ENCODE results near the gene KCMF1. TPM values are rescaled to one million over a fixed set of nuclear protein-coding genes. Genes with fewer than 3 reads are reported as not detected.

The KCMF1 gene
- total RNA-seq, 3 donors from 2014 or later (not counting 1 experiment from before 2014, with no cell fraction given): 70.8 to 81.4 (median 77.1) TPM

GRCh38 chr2:84953535-84953934 lies 17.4 kb upstream of the KCMF1 start:
- Histone ChIP-seq H3K4me3 (ENCODE audit: low read length) (no peak overlapping the region), H3K9me3 (ENCODE audit: control insufficient read depth, insufficient read depth, low read length) (no peaks in the 10 kb centered on the region), H3K27me3 (ENCODE audit: control insufficient read depth, insufficient read depth, low read length) (no peaks in the 10 kb centered on the region), H3K27ac (ENCODE audit: low read length) (no peak overlapping the region), H3K4me1 (ENCODE audit: control insufficient read depth, insufficient read depth, low read length) (no peaks in the 10 kb centered on the region), H3K36me3 (ENCODE audit: control insufficient read depth, insufficient read depth, low read length) (no peaks in the 10 kb centered on the region)
- Mint-ChIP-seq H3K27me3 (ENCODE audit: low read depth in 2 of 2) (no peaks in the 10 kb centered on the region), H3K36me3 (no peaks in the 10 kb centered on the region), H3K4me3 (no peak overlapping the region), H3K27ac (no peak overlapping the region), H3K4me1 (peaks cover 0 to 8% of the 10 kb centered on the region in 2 donors), H3K9me3 (no peaks in the 10 kb centered on the region)
- ATAC-seq: no peak
- no peak for DNase-seq
- intact Hi-C loops (cut with micrococcal nuclease): no loop called here
- TF ChIP-seq, protein P1, sequence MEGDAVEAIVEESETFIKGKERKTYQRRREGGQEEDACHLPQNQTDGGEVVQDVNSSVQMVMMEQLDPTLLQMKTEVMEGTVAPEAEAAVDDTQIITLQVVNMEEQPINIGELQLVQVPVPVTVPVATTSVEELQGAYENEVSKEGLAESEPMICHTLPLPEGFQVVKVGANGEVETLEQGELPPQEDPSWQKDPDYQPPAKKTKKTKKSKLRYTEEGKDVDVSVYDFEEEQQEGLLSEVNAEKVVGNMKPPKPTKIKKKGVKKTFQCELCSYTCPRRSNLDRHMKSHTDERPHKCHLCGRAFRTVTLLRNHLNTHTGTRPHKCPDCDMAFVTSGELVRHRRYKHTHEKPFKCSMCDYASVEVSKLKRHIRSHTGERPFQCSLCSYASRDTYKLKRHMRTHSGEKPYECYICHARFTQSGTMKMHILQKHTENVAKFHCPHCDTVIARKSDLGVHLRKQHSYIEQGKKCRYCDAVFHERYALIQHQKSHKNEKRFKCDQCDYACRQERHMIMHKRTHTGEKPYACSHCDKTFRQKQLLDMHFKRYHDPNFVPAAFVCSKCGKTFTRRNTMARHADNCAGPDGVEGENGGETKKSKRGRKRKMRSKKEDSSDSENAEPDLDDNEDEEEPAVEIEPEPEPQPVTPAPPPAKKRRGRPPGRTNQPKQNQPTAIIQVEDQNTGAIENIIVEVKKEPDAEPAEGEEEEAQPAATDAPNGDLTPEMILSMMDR (IDR thresholded peaks at IDR 0.05): no peak
- 95% methylated on average over 3 of the region's 3 CpGs for WGBS (ENCODE audit: insufficient coverage)

GRCh38 chr2:84954329-84954728 lies 16.6 kb upstream of the KCMF1 start:
- no peaks in the 10 kb centered on the region for H3K9me3 Mint-ChIP-seq
- TF ChIP-seq, protein P1 (IDR thresholded peaks at IDR 0.05): no peak
- ATAC-seq: no peak
- no peaks in the 10 kb centered on the region for H3K36me3 Mint-ChIP-seq
- H3K4me3 ChIP-seq (ENCODE audit: low read length): no peak overlapping the region
- DNase-seq: no peak
- H3K27ac ChIP-seq (ENCODE audit: low read length): no peak overlapping the region
- peaks cover 2 to 11% of the 10 kb centered on the region in 2 donors for H3K4me1 Mint-ChIP-seq
- H3K4me3 Mint-ChIP-seq: no peak overlapping the region
- H3K27ac Mint-ChIP-seq: no peak overlapping the region
- no peaks in the 10 kb centered on the region for H3K4me1 ChIP-seq (ENCODE audit: control insufficient read depth, insufficient read depth, low read length)
- intact Hi-C loops (cut with micrococcal nuclease): no loop called here
- no peaks in the 10 kb centered on the region for H3K9me3 ChIP-seq (ENCODE audit: control insufficient read depth, insufficient read depth, low read length)
- no peaks in the 10 kb centered on the region for H3K36me3 ChIP-seq (ENCODE audit: control insufficient read depth, insufficient read depth, low read length)
- H3K27me3 ChIP-seq (ENCODE audit: control insufficient read depth, insufficient read depth, low read length): no peaks in the 10 kb centered on the region
- over 99% methylated on average over 6 of the region's 6 CpGs for WGBS (ENCODE audit: insufficient coverage)
- H3K27me3 Mint-ChIP-seq (ENCODE audit: low read depth in 2 of 2): no peaks in the 10 kb centered on the region

DNA sequence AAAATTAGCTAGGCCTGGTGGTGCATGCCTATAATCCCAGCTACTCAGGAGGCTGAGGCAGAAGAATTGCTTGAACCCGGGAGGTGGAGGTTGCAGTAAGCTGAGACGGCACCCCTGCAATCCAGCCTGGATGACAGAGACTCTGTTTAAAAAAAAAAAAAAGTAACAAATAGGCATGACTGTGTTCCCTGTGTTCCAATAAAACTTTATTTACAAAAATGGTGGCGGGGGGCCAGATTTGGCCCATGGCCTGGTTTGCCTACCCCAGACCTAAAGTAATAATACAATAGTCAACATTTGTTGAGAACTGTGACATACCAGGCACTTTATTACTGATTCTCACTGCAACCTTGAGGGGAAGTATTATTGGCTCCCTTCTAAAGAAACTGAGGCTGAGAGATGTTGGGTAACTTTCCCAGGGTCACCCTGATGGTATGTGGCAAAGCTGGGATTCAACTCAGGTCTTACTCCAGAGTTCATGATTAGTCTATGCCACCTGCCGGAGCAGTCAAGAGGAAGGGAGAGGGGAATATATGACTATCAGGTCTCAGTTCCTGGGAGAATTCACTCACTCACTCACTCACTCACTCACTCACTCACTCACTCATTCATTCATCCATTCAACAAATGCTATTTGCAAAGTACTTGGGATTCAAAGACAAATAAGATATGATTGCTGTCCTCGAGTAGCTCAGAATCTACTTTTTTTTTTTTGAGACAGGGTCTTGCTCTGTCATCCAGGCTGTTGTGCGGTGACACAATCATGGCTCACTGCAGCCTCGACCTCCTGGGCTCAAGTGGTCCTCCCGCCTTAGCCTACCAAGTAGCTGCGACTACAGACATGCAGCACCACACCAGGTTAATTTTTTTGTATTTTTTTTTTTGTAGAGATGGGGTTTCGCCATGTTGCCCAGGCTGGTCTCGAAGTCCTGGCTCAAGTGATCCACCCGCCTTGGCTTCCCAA lies 14.3 kb upstream of the KCMF1 start:
- Mint-ChIP-seq H3K4me3 (no peak overlapping the region), H3K36me3 (no peaks in the 10 kb centered on the region), H3K27me3 (ENCODE audit: low read depth in 2 of 2) (no peaks in the 10 kb centered on the region), H3K27ac (no peak overlapping the region), H3K4me1 (peaks cover 10 to 22% of the 10 kb centered on the region in 2 donors), H3K9me3 (no peaks in the 10 kb centered on the region)
- intact Hi-C loops (cut with micrococcal nuclease): no loop called here
- DNase-seq (no peak), ATAC-seq (no peak)
- WGBS (ENCODE audit: insufficient coverage): 97% methylated on average over 11 of the region's 12 CpGs
- Histone ChIP-seq H3K4me1 (ENCODE audit: control insufficient read depth, insufficient read depth, low read length) (peaks cover 7% of the 10 kb centered on the region), H3K27ac (ENCODE audit: low read length) (no peak overlapping the region), H3K27me3 (ENCODE audit: control insufficient read depth, insufficient read depth, low read length) (no peaks in the 10 kb centered on the region), H3K36me3 (ENCODE audit: control insufficient read depth, insufficient read depth, low read length) (peaks cover 1% of the 10 kb centered on the region), H3K9me3 (ENCODE audit: control insufficient read depth, insufficient read depth, low read length) (no peaks in the 10 kb centered on the region), H3K4me3 (ENCODE audit: low read length) (no peak overlapping the region)
- TF ChIP-seq, protein P1 (IDR thresholded peaks at IDR 0.05): no peak
